ENCODE results near the gene ADSS2.

The ADSS2 gene

DNA sequence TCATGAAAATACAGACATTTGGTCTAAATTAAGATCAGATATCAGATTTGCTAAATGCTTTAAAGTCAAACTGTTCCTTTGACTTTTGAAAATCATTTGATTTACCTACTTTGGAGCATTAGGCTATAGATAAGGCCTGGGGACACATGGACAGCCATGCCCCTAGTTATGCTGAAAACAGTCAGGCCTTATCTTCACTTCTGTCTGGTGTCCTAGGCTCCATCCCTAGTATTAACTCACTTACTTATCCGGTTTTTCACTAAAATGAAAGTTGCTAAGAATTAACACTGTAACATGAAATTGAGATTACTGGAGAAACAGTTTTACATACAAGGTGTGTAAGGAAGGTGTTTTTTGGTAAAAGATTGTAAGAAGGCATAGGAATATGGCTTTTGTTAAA, 4.9 kb upstream of the ADSS2 start:
- Histone ChIP-seq H4K8ac (ENCODE audit: low read depth, low read length) (no peak overlapping the region), H3K27ac (ENCODE audit: low read depth, low read length) (no peak overlapping the region), H3K79me1 (ENCODE audit: low read length) (peaks cover 17% of the 10 kb centered on the region), H2BK120ac (ENCODE audit: insufficient read depth, low read length, poor library complexity) (no peak overlapping the region), H4K12ac (ENCODE audit: low read depth, low read length) (no peak overlapping the region), H3K9ac (ENCODE audit: low read length) (no peak overlapping the region), H3K18ac (ENCODE audit: low read length) (no peak overlapping the region), H3K23ac (ENCODE audit: low read length) (no peak overlapping the region), H2BK12ac (ENCODE audit: low read length) (no peak overlapping the region), H2AK5ac (ENCODE audit: low read length) (no peak overlapping the region), H3K4me2 (ENCODE audit: low read length) (no peak overlapping the region), H3K4ac (ENCODE audit: low read depth, low read length) (no peak overlapping the region), H4K91ac (ENCODE audit: low read depth, low read length) (no peak overlapping the region), H3K79me2 (ENCODE audit: control insufficient read depth, insufficient read depth, low read length, poor library complexity) (peaks cover 5% of the 10 kb centered on the region), H3K36me3 (ENCODE audit: control insufficient read depth in 1 of 2, insufficient read depth in 2 of 2, low read length in 2 of 2) (peaks cover 0 to 4% of the 10 kb centered on the region in 2 experiments), H2AFZ (ENCODE audit: insufficient read depth, low read length, poor library complexity) (no peak overlapping the region), H3K4me3 (ENCODE audit: low read depth, low read length) (no peak overlapping the region), H3K14ac (ENCODE audit: low read length) (no peak overlapping the region), H3K9me3 (ENCODE audit: insufficient read depth, low read depth, low read length) (no peaks in the 10 kb centered on the region), H3K27me3 (ENCODE audit: insufficient read depth, low read length) (no peaks in the 10 kb centered on the region), H2BK5ac (ENCODE audit: low read depth, low read length, poor library complexity) (no peak overlapping the region), H3K4me1 (ENCODE audit: control insufficient read depth in 1 of 2, insufficient read depth in 2 of 2, low read length in 2 of 2) (peaks cover 11% of the 10 kb centered on the region in 2 experiments)
- no peak for DNase-seq
- no CpG with 5 or more reads among the region's 1 CpG for WGBS (ENCODE audit: extremely low coverage, insufficient coverage, insufficient read length)

DNA sequence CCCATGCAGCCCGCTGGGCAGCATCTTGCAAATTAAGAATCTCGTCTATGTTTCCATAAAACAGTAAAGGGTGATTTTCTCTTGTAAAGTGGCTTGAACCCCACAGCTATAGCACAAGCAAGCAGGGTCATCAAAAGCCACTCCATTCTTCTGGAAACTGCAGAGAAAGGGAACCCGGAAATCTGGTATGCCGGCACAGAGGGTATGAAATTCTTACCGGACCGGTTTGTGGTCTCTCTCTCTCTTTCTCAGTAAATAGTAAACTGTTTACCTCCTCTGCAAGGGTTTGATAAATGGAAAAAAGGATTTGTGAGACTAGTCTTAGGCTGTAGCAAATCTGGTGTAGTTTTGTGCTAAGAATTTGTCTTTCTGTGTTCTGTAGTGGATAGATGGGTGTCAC, 2.7 kb upstream of the ADSS2 start:
- Histone ChIP-seq H3K36me3 (ENCODE audit: control insufficient read depth in 1 of 2, insufficient read depth in 2 of 2, low read length in 2 of 2) (peaks cover 0 to 4% of the 10 kb centered on the region in 2 experiments), H2AK5ac (ENCODE audit: low read length) (no peak overlapping the region), H3K79me1 (ENCODE audit: low read length) (peaks cover 15% of the 10 kb centered on the region), H4K12ac (ENCODE audit: low read depth, low read length) (peak overlapping the region; percentile 59), H3K9me3 (ENCODE audit: insufficient read depth, low read depth, low read length) (no peaks in the 10 kb centered on the region), H2BK12ac (ENCODE audit: low read length) (peak overlapping the region; percentile 63), H3K4me2 (ENCODE audit: low read length) (peak overlapping the region; percentile 47), H3K79me2 (ENCODE audit: control insufficient read depth, insufficient read depth, low read length, poor library complexity) (peaks cover 7% of the 10 kb centered on the region), H3K14ac (ENCODE audit: low read length) (peak overlapping the region; percentile 2), H3K23ac (ENCODE audit: low read length) (no peak overlapping the region), H3K18ac (ENCODE audit: low read length) (no peak overlapping the region), H2AFZ (ENCODE audit: insufficient read depth, low read length, poor library complexity) (no peak overlapping the region), H2BK5ac (ENCODE audit: low read depth, low read length, poor library complexity) (peak overlapping the region; percentile 72), H3K4me3 (ENCODE audit: low read depth, low read length) (no peak overlapping the region), H3K4ac (ENCODE audit: low read depth, low read length) (peak overlapping the region; percentile 9), H3K27me3 (ENCODE audit: insufficient read depth, low read length) (no peaks in the 10 kb centered on the region), H4K8ac (ENCODE audit: low read depth, low read length) (peak overlapping the region; percentile 70), H3K27ac (ENCODE audit: low read depth, low read length) (peak overlapping the region; percentile 85), H3K9ac (ENCODE audit: low read length) (no peak overlapping the region), H2BK120ac (ENCODE audit: insufficient read depth, low read length, poor library complexity) (peak overlapping the region; percentile 75), H4K91ac (ENCODE audit: low read depth, low read length) (peak overlapping the region; percentile 41), H3K4me1 (ENCODE audit: control insufficient read depth in 1 of 2, insufficient read depth in 2 of 2, low read length in 2 of 2) (peaks cover 8 to 11% of the 10 kb centered on the region in 2 experiments)
- peak in 1 of 2 donors; percentile 55 for DNase-seq
- WGBS (ENCODE audit: extremely low coverage, insufficient coverage, insufficient read length), result no CpG with 5 or more reads among the region's 6 CpGs

DNA sequence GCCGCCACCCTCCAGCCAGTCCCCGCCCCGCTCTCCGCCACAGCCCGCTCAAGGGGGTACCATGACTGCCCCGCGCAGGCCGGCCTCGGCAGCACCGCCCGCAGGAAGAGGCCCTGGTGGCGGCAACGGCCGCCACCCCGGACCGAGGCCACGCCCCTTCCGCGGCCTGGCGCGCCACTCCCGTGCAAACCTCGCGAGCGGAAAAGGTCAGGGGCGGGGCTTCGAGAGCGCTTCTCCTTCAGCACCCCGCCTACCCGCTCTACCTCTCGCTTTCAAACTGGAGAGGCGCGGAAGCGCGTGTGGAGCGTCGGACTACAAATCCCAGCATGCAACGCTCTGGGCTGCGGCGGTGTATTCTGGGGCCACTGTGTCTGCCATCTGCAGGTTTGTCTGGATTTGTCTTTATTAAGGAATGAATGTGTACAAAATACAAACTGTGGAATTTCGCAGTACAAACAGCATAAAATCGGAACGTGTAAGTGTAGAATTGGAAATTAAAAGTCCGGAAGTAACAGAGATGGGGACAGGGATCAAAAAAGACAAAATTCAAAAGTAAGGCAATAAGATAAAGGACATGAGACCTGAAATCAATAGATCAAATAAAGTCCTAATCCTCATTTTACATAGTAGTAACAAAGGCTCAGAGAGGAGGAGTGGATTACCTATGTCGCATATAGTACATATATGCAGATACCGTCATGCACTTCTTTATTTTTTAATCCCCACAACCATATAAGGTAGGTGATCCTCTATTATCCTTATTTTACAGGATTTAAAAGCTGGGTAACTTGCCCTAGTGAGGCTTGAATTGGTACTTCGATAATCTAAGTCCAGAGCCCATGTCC, 464 bp upstream of the ADSS2 start:
- no peak overlapping the region for H2AFZ ChIP-seq (ENCODE audit: insufficient read depth, low read length, poor library complexity)
- no peak overlapping the region for H2AK5ac ChIP-seq (ENCODE audit: low read length)
- H3K4ac ChIP-seq (ENCODE audit: low read depth, low read length), result no peak overlapping the region
- H3K4me1 ChIP-seq (ENCODE audit: control insufficient read depth in 1 of 2, insufficient read depth in 2 of 2, low read length in 2 of 2), result peaks cover 8 to 11% of the 10 kb centered on the region in 2 experiments
- no peak overlapping the region for H3K9ac ChIP-seq (ENCODE audit: low read length)
- H4K91ac ChIP-seq (ENCODE audit: low read depth, low read length), result no peak overlapping the region
- peak overlapping the region; percentile 92 for H3K27ac ChIP-seq (ENCODE audit: low read depth, low read length)
- peak; percentile 100 for DNase-seq
- peaks cover 15% of the 10 kb centered on the region for H3K79me1 ChIP-seq (ENCODE audit: low read length)
- H4K12ac ChIP-seq (ENCODE audit: low read depth, low read length), result no peak overlapping the region
- no peak overlapping the region for H3K4me3 ChIP-seq (ENCODE audit: low read depth, low read length)
- no peak overlapping the region for H3K18ac ChIP-seq (ENCODE audit: low read length)
- peak overlapping the region; percentile 52 for H3K4me2 ChIP-seq (ENCODE audit: low read length)
- no peak overlapping the region for H2BK120ac ChIP-seq (ENCODE audit: insufficient read depth, low read length, poor library complexity)
- H3K79me2 ChIP-seq (ENCODE audit: control insufficient read depth, insufficient read depth, low read length, poor library complexity), result peaks cover 7% of the 10 kb centered on the region
- WGBS (ENCODE audit: extremely low coverage, insufficient coverage, insufficient read length), result no CpG with 5 or more reads among the region's 47 CpGs
- H2BK12ac ChIP-seq (ENCODE audit: low read length), result no peak overlapping the region
- no peak overlapping the region for H3K14ac ChIP-seq (ENCODE audit: low read length)
- H4K8ac ChIP-seq (ENCODE audit: low read depth, low read length), result no peak overlapping the region
- H3K27me3 ChIP-seq (ENCODE audit: insufficient read depth, low read length), result no peaks in the 10 kb centered on the region
- no peak overlapping the region for H2BK5ac ChIP-seq (ENCODE audit: low read depth, low read length, poor library complexity)
- H3K23ac ChIP-seq (ENCODE audit: low read length), result no peak overlapping the region
- peaks cover 0 to 4% of the 10 kb centered on the region in 2 experiments for H3K36me3 ChIP-seq (ENCODE audit: control insufficient read depth in 1 of 2, insufficient read depth in 2 of 2, low read length in 2 of 2)
- H3K9me3 ChIP-seq (ENCODE audit: insufficient read depth, low read depth, low read length), result no peaks in the 10 kb centered on the region

DNA sequence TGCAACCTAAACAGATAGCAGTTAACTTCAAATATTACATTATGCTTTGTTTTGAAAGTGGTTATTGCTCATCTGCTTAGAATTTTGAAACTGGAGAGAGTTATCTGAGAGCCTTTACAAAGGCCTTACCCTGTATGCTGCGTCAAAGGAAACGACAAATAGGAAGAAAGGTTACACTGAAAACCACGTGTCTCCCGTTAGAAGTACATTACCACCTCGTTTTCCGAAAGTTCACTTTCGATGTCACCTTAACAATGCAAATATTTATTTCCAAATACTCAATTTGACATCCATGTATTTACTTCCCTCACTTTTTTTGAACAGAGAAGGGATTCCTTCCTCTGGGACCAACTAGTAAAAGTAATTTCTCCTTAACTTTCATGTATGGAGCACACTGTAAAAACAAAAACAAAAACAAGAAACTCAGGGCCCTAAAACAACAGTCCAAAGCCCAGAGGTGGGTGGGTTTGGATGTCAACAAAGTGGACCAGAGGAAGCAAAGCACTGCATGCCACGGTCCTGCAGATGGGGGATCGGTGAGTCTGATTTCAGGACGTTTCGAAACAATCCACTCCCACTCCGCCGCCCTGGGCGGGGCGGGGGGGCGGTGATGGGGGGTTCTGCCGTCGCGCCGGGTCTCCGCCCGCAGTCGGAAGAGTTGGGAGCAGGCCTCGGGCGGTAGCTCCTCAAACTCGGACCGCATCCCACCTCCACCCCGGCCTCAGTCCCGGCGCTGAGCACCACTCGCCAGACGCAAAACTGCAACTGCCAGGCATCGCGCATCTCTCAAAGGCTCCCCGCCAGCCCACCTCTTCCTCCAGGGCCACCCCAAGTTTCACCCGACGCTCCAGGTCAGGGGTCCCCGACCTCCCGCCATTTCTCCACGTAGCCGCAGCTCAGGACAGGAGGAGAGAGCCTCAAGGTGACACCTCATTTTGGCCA, 841 bp downstream of the ADSS2 start:
- Histone ChIP-seq H3K27me3 (ENCODE audit: insufficient read depth, low read length) (no peaks in the 10 kb centered on the region), H4K91ac (ENCODE audit: low read depth, low read length) (peak overlapping the region; percentile 88), H3K79me2 (ENCODE audit: control insufficient read depth, insufficient read depth, low read length, poor library complexity) (peaks cover 7% of the 10 kb centered on the region), H2BK12ac (ENCODE audit: low read length) (no peak overlapping the region), H3K27ac (ENCODE audit: low read depth, low read length) (peak overlapping the region; percentile 92), H2BK120ac (ENCODE audit: insufficient read depth, low read length, poor library complexity) (peak overlapping the region; percentile 85), H3K4me2 (ENCODE audit: low read length) (peak overlapping the region; percentile 87), H3K9me3 (ENCODE audit: insufficient read depth, low read depth, low read length) (no peaks in the 10 kb centered on the region), H3K4ac (ENCODE audit: low read depth, low read length) (peak overlapping the region; percentile 80), H3K4me3 (ENCODE audit: low read depth, low read length) (peak overlapping the region; percentile 91), H4K8ac (ENCODE audit: low read depth, low read length) (peak overlapping the region; percentile 87), H3K14ac (ENCODE audit: low read length) (peak overlapping the region; percentile 99), H3K79me1 (ENCODE audit: low read length) (peaks cover 15% of the 10 kb centered on the region), H4K12ac (ENCODE audit: low read depth, low read length) (peak overlapping the region; percentile 85), H3K4me1 (ENCODE audit: control insufficient read depth in 1 of 2, insufficient read depth in 2 of 2, low read length in 2 of 2) (peaks cover 8 to 11% of the 10 kb centered on the region in 2 experiments), H3K23ac (ENCODE audit: low read length) (no peak overlapping the region), H2AK5ac (ENCODE audit: low read length) (peak overlapping the region; percentile 80), H2AFZ (ENCODE audit: insufficient read depth, low read length, poor library complexity) (peak overlapping the region; percentile 73), H3K9ac (ENCODE audit: low read length) (peak overlapping the region; percentile 97), H3K18ac (ENCODE audit: low read length) (peak overlapping the region; percentile 97), H2BK5ac (ENCODE audit: low read depth, low read length, poor library complexity) (peak overlapping the region; percentile 90), H3K36me3 (ENCODE audit: control insufficient read depth in 1 of 2, insufficient read depth in 2 of 2, low read length in 2 of 2) (peaks cover 0 to 4% of the 10 kb centered on the region in 2 experiments)
- WGBS (ENCODE audit: extremely low coverage, insufficient coverage, insufficient read length), result no CpG with 5 or more reads among the region's 41 CpGs
- peak; percentile 27 to 63 for DNase-seq

Measured in trophoblast cell (in vitro differentiated cells and primary cell).